MM.1S (cell line): Measurements from ENCODE around the gene QRICH1.

Experiments
- DNase-seq: peaks from one replicate; pipeline ENCODE4 v3.0.0-alpha.2; 2015
- H2AFZ ChIP-seq: fragments of 300-600 bp; sonication (generic); 2 replicates; pipeline ENCODE4 v1.6.0; 2016; ENCODE audit warnings: antibody characterized with exemption, low read length
- H3F3A ChIP-seq: fragments of 300-600 bp; sonication (generic); 2 replicates; pipeline ENCODE4 v1.6.1; 2016; ENCODE audit warnings: mild to moderate bottlenecking, antibody characterized with exemption, low read length, moderate library complexity, mixed read lengths; ENCODE audit not compliant: insufficient read depth
- H3K27ac ChIP-seq: fragments of 300-600 bp; sonication (generic); 2 replicates; pipeline ENCODE4 v1.5.1; 2016; ENCODE audit warnings: mild to moderate bottlenecking, low read length
- H3K27me3 ChIP-seq: fragments of 300-600 bp; sonication (generic); replicated peaks from 2 replicates; pipeline ENCODE4 v1.6.0; 2016; ENCODE audit warnings: low read length; ENCODE audit not compliant: insufficient read depth
- H3K36me3 ChIP-seq: fragments of 300-600 bp; sonication (generic); replicated peaks from 2 replicates; pipeline ENCODE4 v1.6.1; 2016; ENCODE audit warnings: mild to moderate bottlenecking, low read length, mixed read lengths; ENCODE audit not compliant: insufficient read depth
- H3K4me1 ChIP-seq: fragments of 300-600 bp; sonication (generic); 2 replicates; pipeline ENCODE4 v1.6.1; 2016; ENCODE audit warnings: low read length, mixed read lengths
- H3K4me2 ChIP-seq: fragments of 300-600 bp; sonication (generic); 2 replicates; pipeline ENCODE4 v1.6.0; 2016; ENCODE audit warnings: low read depth, low read length
- H3K4me3 ChIP-seq: fragments of 300-600 bp; sonication (generic); 2 replicates; pipeline ENCODE4 v1.5.1; 2016; ENCODE audit warnings: low read length, mixed read lengths
- H3K79me2 ChIP-seq: fragments of 300-600 bp; sonication (generic); 2 replicates; pipeline ENCODE4 v1.6.1; 2016; ENCODE audit warnings: mixed run types, low read length, mixed read lengths
- H3K9ac ChIP-seq: fragments of 300-600 bp; sonication (generic); 2 replicates; pipeline ENCODE4 v1.6.1; 2016; ENCODE audit warnings: low read length, mixed read lengths
- H3K9me2 ChIP-seq: fragments of 300-600 bp; sonication (generic); replicated peaks from 2 replicates; pipeline ENCODE4 v1.6.1; 2016; ENCODE audit warnings: mild to moderate bottlenecking, low read length, mixed read lengths; ENCODE audit not compliant: insufficient read depth
- H3K9me3 ChIP-seq: fragments of 300-600 bp; sonication (generic); replicated peaks from 2 replicates; pipeline ENCODE4 v1.6.1; 2016; ENCODE audit warnings: mild to moderate bottlenecking, low read length, mixed read lengths; ENCODE audit not compliant: insufficient read depth
- H4K20me1 ChIP-seq: fragments of 300-600 bp; sonication (generic); 2 replicates; pipeline ENCODE4 v1.6.1; 2016; ENCODE audit warnings: mild to moderate bottlenecking, low read length, moderate library complexity, mixed read lengths; ENCODE audit not compliant: insufficient read depth
- EZH2 ChIP-seq: fragments of 300-600 bp; sonication (generic); optimal IDR thresholded peaks from 2 replicates; pipeline ENCODE3; 2017; ENCODE audit warnings: low read depth, mild to moderate bottlenecking, antibody characterized with exemption, low read length, mixed read lengths
- EZH2phosphoT487 ChIP-seq: fragments of 300-600 bp; sonication (generic); IDR thresholded peaks from 2 replicates; pipeline ENCODE4 v1.6.1; 2018; ENCODE audit warnings: antibody characterized with exemption, low read length
- TF ChIP-seq, protein P1 (sequence below): fragments of 300-600 bp; sonication (generic); IDR thresholded peaks from 2 replicates; pipeline ENCODE4 v1.5.1; 2016; ENCODE audit warnings: antibody characterized with exemption, low read length, mixed read lengths

Gene QRICH1

DNA sequence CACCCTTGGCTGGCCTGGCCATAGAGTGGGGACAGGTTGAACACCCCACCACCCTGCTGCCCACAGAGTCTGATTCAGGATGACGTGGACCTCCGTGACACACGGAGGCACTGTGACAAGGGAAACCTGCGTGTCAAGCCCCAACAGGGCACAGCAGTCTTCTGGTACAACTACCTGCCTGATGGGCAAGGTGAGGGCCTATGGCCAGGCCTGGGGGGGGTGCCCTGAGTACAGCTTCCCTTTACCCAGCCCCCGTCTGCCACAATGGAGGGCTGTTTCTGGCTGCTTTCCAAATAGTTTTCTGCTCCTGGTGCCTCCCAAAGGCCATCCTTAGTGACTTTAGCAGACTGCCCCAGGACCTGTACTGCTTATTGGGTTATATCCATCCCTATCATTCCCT, 87.9 kb downstream of the QRICH1 start:
- peak overlapping the region; percentile 87; the same call in 1 of the 2 replicates for H3K4me3 ChIP-seq
- H3K79me2 ChIP-seq: peaks cover 40% of the 10 kb centered on the region
- H3K9me2 ChIP-seq: no peaks in the 10 kb centered on the region
- H4K20me1 ChIP-seq: no peaks in the 10 kb centered on the region
- no peak for DNase-seq
- H3K4me2 ChIP-seq: peak overlapping the region; percentile 96
- no peaks in the 10 kb centered on the region for H3K9me3 ChIP-seq
- no peaks in the 10 kb centered on the region for H3K36me3 ChIP-seq
- H3F3A ChIP-seq: peaks cover 4% of the 10 kb centered on the region; the same call in 1 of the 2 replicates
- TF ChIP-seq, protein P1, sequence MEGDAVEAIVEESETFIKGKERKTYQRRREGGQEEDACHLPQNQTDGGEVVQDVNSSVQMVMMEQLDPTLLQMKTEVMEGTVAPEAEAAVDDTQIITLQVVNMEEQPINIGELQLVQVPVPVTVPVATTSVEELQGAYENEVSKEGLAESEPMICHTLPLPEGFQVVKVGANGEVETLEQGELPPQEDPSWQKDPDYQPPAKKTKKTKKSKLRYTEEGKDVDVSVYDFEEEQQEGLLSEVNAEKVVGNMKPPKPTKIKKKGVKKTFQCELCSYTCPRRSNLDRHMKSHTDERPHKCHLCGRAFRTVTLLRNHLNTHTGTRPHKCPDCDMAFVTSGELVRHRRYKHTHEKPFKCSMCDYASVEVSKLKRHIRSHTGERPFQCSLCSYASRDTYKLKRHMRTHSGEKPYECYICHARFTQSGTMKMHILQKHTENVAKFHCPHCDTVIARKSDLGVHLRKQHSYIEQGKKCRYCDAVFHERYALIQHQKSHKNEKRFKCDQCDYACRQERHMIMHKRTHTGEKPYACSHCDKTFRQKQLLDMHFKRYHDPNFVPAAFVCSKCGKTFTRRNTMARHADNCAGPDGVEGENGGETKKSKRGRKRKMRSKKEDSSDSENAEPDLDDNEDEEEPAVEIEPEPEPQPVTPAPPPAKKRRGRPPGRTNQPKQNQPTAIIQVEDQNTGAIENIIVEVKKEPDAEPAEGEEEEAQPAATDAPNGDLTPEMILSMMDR: no peak
- TF ChIP-seq EZH2 (no peak), EZH2phosphoT487 (no peak)
- peaks cover 3% of the 10 kb centered on the region; the same call in 1 of the 2 replicates for H3K4me1 ChIP-seq
- no peak overlapping the region for H3K27ac ChIP-seq
- H2AFZ ChIP-seq: no peak overlapping the region
- H3K9ac ChIP-seq: no peak overlapping the region; the same call in 1 of the 2 replicates
- H3K27me3 ChIP-seq: no peaks in the 10 kb centered on the region

DNA sequence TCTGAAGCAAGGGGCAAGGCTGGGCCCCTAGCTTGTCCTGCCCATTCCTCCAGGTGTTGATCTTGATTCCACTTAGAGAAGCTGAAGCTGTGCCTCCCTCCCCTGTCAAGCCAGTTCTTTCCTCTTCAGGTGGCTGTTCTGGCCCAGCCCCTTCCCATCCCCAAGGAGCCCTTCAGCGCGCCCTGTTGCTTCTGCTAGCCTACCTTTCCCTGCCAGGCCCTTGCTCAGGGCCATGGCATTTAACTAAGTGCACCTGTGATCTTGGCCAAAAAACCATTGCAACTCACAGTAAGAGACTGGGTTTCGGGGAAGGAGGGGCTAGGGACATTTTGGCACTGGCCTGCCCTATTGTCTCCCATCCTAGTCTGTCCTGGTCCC, 88.6 kb downstream of the QRICH1 start:
- no peaks in the 10 kb centered on the region for H4K20me1 ChIP-seq
- H3K27ac ChIP-seq: no peak overlapping the region
- H3K9ac ChIP-seq: no peak overlapping the region
- H3K4me2 ChIP-seq: no peak overlapping the region
- H3K9me3 ChIP-seq: no peaks in the 10 kb centered on the region
- peaks cover 34% of the 10 kb centered on the region for H3K79me2 ChIP-seq
- no peak overlapping the region for H3K4me3 ChIP-seq
- H3F3A ChIP-seq: peaks cover 4% of the 10 kb centered on the region; the same call in 1 of the 2 replicates
- DNase-seq: no peak
- no peak overlapping the region for H2AFZ ChIP-seq
- no peaks in the 10 kb centered on the region for H3K36me3 ChIP-seq
- H3K4me1 ChIP-seq: peaks cover 3% of the 10 kb centered on the region; the same call in 1 of the 2 replicates
- TF ChIP-seq, protein P1: no peak
- no peak for TF ChIP-seq EZH2
- TF ChIP-seq EZH2phosphoT487: no peak
- no peaks in the 10 kb centered on the region for H3K9me2 ChIP-seq
- no peaks in the 10 kb centered on the region for H3K27me3 ChIP-seq

DNA sequence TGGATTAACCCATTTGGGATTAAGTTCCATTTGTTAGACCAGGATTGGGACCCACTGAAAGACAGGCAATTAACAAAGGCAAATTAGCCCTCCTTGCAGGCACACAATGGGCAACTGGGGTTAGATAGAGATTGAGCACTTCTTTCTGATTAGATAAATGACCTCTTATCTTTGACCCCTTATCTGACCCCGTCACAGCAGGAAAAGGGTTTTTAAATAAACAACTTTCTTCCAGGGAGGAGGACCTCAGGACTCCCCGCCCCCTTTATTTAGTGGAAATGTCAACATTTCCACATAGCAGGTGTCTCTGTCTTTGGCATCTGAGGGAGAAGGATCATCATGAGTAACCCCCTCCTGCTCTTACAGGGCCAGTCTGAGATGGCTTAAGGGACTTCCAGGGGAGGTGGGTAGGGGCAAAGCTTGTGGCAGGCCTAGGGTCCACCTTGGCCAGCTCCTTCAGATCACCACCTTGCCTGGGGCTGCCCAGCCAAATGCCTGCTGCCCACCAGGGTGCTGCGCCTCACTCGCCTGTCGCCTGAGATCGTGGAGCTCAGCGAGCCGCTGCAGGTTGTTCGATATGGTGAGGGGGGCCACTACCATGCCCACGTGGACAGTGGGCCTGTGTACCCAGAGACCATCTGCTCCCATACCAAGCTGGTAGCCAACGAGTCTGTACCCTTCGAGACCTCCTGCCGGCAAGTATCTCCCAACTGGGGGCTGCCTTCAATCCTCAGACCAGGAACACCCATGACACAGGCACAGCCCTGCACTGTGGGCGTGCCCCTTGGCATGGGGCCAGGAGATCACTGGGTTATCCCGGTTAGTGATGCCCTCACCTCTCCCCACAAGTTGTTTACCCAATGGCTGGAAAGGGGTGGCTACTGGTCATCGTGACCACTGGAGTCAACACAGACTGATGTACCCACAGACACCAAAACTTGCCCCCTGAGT, 89.2 kb downstream of the QRICH1 start:
- Histone ChIP-seq H4K20me1 (no peaks in the 10 kb centered on the region), H3K27ac (no peak overlapping the region), H3K36me3 (no peaks in the 10 kb centered on the region), H3K4me3 (no peak overlapping the region), H3K9me3 (no peaks in the 10 kb centered on the region), H3K79me2 (peaks cover 28% of the 10 kb centered on the region), H3K9ac (no peak overlapping the region), H3K27me3 (no peaks in the 10 kb centered on the region), H2AFZ (no peak overlapping the region), H3F3A (peaks cover 4% of the 10 kb centered on the region; the same call in 1 of the 2 replicates), H3K9me2 (no peaks in the 10 kb centered on the region), H3K4me1 (peaks cover 3% of the 10 kb centered on the region; the same call in 1 of the 2 replicates), H3K4me2 (no peak overlapping the region)
- no peak for DNase-seq
- TF ChIP-seq, protein P1: no peak
- TF ChIP-seq EZH2phosphoT487 (no peak), EZH2 (no peak)
